HL-60 (cell line): ENCODE results near the gene JMJD1C.

Experiments
- CTCF ChIP-seq: IDR thresholded peaks from one replicate; pipeline ENCODE4 v1.5.1; 2011; ENCODE audit warnings: low read length, control low read depth, inconsistent platforms; ENCODE audit not compliant: insufficient read depth
- POLR2AphosphoS5 ChIP-seq: IDR thresholded peaks from 2 replicates; pipeline ENCODE4 v1.6.1; 2012; ENCODE audit warnings: low read depth
- REST ChIP-seq: IDR thresholded peaks from 2 replicates; pipeline ENCODE4 v1.6.1; 2012; ENCODE audit warnings: low read depth; ENCODE audit not compliant: insufficient replicate concordance
- SPI1 ChIP-seq: IDR thresholded peaks from 2 replicates; pipeline ENCODE4 v1.6.1; 2012; ENCODE audit warnings: low read depth, mild to moderate bottlenecking, borderline replicate concordance

DNA sequence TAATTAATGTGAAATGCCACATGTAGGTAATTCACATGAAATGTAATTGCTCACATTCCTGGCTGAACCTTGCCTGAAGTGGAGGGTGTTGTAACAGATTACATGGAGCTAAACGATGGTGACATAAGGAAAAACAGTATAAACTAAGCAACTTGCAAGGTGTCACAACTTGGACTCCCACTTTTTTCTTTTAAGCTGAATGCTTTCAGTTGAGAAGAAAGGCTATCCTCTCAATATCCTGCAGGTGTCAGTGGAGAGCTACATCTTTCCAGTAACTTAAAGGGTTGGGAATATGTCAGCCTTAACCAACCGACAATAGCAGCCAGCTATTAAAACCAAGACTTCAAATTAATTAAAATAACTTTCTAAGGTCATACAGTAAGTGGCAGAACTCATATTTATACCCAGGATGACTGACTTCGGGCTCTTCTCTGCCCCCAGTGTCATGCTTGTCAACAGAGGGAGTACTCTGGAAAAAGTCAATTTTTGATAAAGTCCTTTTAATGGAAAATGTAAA is 299.0 kb downstream of the JMJD1C start:
- TF ChIP-seq REST, result no peak
- TF ChIP-seq CTCF, result peak; percentile 56
- TF ChIP-seq POLR2AphosphoS5, result no peak
- no peak for TF ChIP-seq SPI1
